ENCODE data around the gene ALG14. TPM values are rescaled to one million over a fixed set of nuclear protein-coding genes. Genes with fewer than 3 reads are reported as not detected.

Gene ALG14
- total and polyA plus RNA-seq, 2 of the 4 experiments (the other 2 are of a cell fraction) = 1.7 to 2.0 TPM

DNA sequence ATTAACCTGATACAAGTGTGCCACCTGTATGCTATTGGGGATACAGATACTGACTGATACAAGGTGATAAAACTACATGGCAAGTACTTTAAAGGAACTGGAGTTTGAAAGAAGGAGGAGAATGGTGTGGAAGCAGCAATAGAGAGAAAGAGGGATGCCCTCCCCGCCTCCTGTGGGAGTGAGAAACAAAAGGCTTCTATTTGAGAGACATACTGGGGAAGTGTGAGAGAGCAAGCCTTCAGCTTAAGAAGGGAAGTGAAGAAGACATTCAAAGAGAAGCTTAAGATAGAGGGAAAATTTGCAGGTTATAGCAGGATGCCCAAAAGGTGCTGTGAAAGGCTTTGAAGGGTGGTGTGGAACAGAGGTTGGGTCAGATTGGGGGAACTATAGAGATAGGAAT, 7.7 kb upstream of the ALG14 start:
- DNase-seq = no peak
- Histone ChIP-seq H3K4me3 (ENCODE audit: insufficient read depth, low read depth, low read length) (no peak overlapping the region), H3K14ac (replicated peaks; ENCODE audit: low read depth, low read length) (no peak overlapping the region), H2AFZ (replicated peaks; ENCODE audit: low read length, poor library complexity) (no peak overlapping the region), H3K9me3 (ENCODE audit: control insufficient read depth, insufficient read depth, low read length) (no peaks in the 10 kb centered on the region), H3K27ac (ENCODE audit: insufficient read depth, low read length) (no peak overlapping the region), H2BK15ac (ENCODE audit: low read depth, low read length) (no peak overlapping the region), H2AK5ac (ENCODE audit: low read depth, low read length) (no peak overlapping the region), H3K36me3 (ENCODE audit: control insufficient read depth, insufficient read depth, low read length) (no peaks in the 10 kb centered on the region), H3K18ac (ENCODE audit: low read depth, low read length) (no peak overlapping the region), H3K79me1 (ENCODE audit: low read depth in 1 of 2, low read length in 2 of 2) (no peaks in the 10 kb centered on the region), H3K4me1 (ENCODE audit: control insufficient read depth, insufficient read depth, low read length) (no peaks in the 10 kb centered on the region), H2BK5ac (ENCODE audit: low read depth, low read length, poor library complexity, severe bottlenecking) (no peak overlapping the region), H2BK120ac (ENCODE audit: low read depth, low read length) (no peak overlapping the region), H2AK9ac (replicated peaks; ENCODE audit: low read depth, low read length, poor library complexity) (no peak overlapping the region), H4K91ac (ENCODE audit: insufficient read depth, low read depth, low read length) (no peak overlapping the region), H4K20me1 (ENCODE audit: insufficient read depth, low read length) (no peaks in the 10 kb centered on the region), H3K23ac (ENCODE audit: low read depth, low read length) (no peak overlapping the region), H4K8ac (ENCODE audit: low read depth in 2 of 2, low read length in 2 of 2) (no peak overlapping the region), H3K9me1 (ENCODE audit: insufficient read depth, low read length) (peaks cover 6% of the 10 kb centered on the region; the same call in 1 of the 2 replicates), H3K4ac (ENCODE audit: low read depth, low read length) (no peak overlapping the region), H4K5ac (ENCODE audit: low read depth, low read length) (no peak overlapping the region), H3K56ac (ENCODE audit: extremely low read depth, insufficient read depth, low read length) (no peak overlapping the region), H3K27me3 (ENCODE audit: control insufficient read depth, insufficient read depth, low read length) (peaks cover 12% of the 10 kb centered on the region), H3K4me2 (ENCODE audit: low read depth, low read length) (no peak overlapping the region), H2BK20ac (ENCODE audit: low read depth, low read length) (no peak overlapping the region), H3K9ac (ENCODE audit: low read depth, low read length) (no peak overlapping the region)
- intact Hi-C loops (cut with micrococcal nuclease) (no loop called here), in situ Hi-C loops (cut with MboI; ENCODE audit: low sequenced_read_pairs) (no loop called here), dilution Hi-C loops (cut with HindIII; ENCODE audit: low sequenced_read_pairs, unreplicated experiment) (no loop called here)
- ChIA-PET POLR2A (ENCODE audit: unreplicated experiment) (no interaction called here), CTCF (interaction anchor here (1.0 kb wide), 1 partner anchor 37 kb away, joined by 3 read pairs; the partner anchor contains the start of gene TLCD4)
- no TSS peak for BruUV-seq (replicated peaks)
- no peak for TF ChIP-seq RFX5 (IDR thresholded peaks at IDR 0.05; ENCODE audit: low read depth, low read length)
- no peak for TF ChIP-seq NFE2L2 (IDR thresholded peaks at IDR 0.05; ENCODE audit: low read depth, low read length)
- WGBS, 2 experiments (ENCODE audit: extremely low coverage in 2 of 2, insufficient read length in 1 of 2) = 82% methylated on average over 1 of the region's 1 CpG; no CpG with 5 or more reads in 1 of the 2 experiments
- no peak for ATAC-seq (ENCODE audit: low read depth)
